ENCODE data around the gene ADARB2.
A peak's percentile ranks its signal among the peaks of the same experiment; 100 is the strongest.

DNA sequence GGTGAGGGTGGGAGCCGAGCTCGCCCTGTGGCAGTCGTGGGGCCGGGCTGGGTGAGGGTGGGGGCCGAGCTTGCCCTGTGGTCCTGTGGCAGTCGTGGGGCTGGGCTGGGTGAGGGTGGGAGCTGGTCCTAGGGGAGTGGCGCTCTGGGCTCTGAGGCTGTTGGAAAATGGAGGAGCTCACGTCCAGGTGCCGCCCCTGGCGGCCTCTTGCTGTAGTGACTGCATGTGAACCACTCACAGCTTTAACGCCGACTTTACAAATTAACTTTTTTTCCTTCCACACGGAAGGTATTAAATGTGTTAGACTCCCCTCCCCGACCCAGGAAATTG lies 368.5 kb downstream of the ADARB2 start:
- TF ChIP-seq, protein P1, sequence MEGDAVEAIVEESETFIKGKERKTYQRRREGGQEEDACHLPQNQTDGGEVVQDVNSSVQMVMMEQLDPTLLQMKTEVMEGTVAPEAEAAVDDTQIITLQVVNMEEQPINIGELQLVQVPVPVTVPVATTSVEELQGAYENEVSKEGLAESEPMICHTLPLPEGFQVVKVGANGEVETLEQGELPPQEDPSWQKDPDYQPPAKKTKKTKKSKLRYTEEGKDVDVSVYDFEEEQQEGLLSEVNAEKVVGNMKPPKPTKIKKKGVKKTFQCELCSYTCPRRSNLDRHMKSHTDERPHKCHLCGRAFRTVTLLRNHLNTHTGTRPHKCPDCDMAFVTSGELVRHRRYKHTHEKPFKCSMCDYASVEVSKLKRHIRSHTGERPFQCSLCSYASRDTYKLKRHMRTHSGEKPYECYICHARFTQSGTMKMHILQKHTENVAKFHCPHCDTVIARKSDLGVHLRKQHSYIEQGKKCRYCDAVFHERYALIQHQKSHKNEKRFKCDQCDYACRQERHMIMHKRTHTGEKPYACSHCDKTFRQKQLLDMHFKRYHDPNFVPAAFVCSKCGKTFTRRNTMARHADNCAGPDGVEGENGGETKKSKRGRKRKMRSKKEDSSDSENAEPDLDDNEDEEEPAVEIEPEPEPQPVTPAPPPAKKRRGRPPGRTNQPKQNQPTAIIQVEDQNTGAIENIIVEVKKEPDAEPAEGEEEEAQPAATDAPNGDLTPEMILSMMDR (IDR thresholded peaks at IDR 0.05) = peak; percentile 16 to 55 (median 41)
- TF ChIP-seq POLR2A (IDR thresholded peaks at IDR 0.05) = no peak
